Measurements from ENCODE around the gene GRIA4.
A peak's percentile ranks its signal among the peaks of the same experiment; 100 is the strongest.

The GRIA4 gene

DNA sequence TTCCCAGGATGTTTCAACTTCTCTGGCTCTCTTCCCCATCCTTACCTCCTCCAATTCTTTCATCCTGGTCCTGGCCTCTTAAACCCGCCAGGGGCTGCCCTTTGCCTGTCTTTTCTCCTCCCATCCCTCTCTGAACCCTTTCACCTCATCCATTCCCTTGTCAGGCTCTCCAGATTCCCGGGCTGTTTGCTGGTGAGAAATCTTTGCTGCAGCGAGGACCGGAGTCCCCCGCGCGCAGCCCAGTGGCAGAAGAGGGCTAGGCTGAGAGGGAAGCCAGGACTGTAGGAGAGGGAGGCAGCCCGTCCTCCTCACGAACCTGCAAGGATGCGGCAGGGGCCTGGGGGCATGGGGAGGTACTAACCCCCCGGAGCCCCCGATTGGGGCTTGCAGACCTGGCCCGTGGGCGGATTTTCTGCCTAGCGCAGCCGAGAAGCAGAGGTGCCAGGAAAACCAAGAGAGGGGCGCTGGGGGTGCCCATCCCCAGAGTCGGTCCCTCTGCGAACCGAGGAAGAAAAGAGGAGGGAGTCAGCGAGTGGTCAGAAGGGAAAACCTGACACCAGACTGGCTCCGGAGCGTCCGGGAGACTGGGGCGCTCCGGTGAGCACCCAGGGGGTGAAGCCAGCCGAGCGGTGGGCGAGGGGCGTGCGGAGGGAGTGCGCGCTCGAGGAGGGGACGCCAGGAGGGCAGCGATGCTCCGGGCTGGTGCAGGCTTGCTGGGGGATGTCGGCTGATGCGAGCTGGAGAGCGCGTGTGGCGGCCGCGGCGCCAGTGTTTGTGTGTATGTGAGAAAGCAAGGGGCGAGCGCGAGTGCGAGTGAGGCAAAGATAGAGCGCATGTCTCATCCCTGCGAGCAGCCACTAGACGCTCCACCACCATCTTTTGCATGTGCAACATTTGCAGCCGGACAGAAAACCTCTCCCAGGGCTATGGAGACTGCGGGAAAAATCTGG, at the start of gene GRIA4:
Gene GRIA4, plus strand, starts transcription at position 242 of the 950 bp plus-strand sequence. CDS start 925 bp downstream, outside the sequence.
- no peaks in the 10 kb centered on the region for H3K9me3 ChIP-seq (ENCODE audit: control insufficient read depth in 1 of 2, low read length in 2 of 2)
- peak within 1 kb of the TSS; percentile 45 to 68 for H3K4me3 ChIP-seq (ENCODE audit: low read depth in 1 of 2, low read length in 2 of 2)
- no peak within 1 kb of the TSS for H3K27ac ChIP-seq (ENCODE audit: low read length)
- H3K27me3 ChIP-seq (ENCODE audit: low read depth, low read length): peaks cover 13% of the 10 kb centered on the region
- no peaks in the 10 kb centered on the region for H3K36me3 ChIP-seq (ENCODE audit: control insufficient read depth in 1 of 2, insufficient read depth in 2 of 2, low read length in 2 of 2)
- peaks cover 0 to 17% of the 10 kb centered on the region in 2 donors for H3K4me1 ChIP-seq (ENCODE audit: control insufficient read depth in 1 of 2, insufficient read depth in 2 of 2, low read length in 2 of 2)

DNA sequence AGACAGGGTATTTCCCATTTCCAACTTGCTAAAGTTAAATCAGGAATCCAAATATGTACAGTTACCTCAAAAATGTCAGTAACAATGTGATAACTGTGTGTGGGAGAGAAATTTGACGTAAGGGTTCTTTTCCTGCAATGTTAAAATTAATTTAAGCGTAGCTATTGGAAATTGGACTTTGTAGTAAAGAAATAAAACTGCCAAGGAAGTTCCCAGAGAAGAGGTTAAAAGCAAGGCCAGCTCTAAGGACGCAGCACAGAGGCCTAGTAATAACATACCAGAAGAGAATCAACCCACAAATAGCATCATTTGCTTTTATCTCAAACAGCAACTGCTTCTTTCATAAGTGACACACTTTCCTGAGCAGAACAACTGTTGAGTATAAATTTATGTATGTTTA, 36.8 kb upstream of the GRIA4 start:
- H3K4me3 ChIP-seq (ENCODE audit: low read depth in 1 of 2, low read length in 2 of 2): no peak overlapping the region
- H3K27ac ChIP-seq (ENCODE audit: low read length): no peak overlapping the region
- H3K4me1 ChIP-seq (ENCODE audit: control insufficient read depth in 1 of 2, insufficient read depth in 2 of 2, low read length in 2 of 2): no peaks in the 10 kb centered on the region
- no peaks in the 10 kb centered on the region for H3K36me3 ChIP-seq (ENCODE audit: control insufficient read depth in 1 of 2, insufficient read depth in 2 of 2, low read length in 2 of 2)
- H3K27me3 ChIP-seq (ENCODE audit: low read depth, low read length): no peaks in the 10 kb centered on the region
- no peaks in the 10 kb centered on the region for H3K9me3 ChIP-seq (ENCODE audit: control insufficient read depth in 1 of 2, low read length in 2 of 2)

DNA sequence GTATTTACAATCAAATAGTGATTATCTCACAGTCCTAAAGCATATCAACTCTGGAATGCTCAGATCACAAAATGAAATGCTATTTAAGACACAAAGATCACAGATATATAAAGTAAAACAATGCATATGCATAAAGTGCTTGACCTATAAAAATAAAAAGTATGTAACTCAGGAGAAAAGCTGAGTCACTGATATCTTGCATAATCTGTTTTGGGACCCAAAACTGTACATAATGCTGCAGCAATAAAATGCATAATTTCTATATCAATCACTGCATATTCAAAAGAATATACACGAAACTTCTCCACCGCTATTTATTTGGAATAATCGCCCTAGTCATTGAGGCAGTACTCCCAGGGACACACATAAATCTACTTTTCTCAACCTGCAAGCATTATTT, 34.9 kb upstream of the GRIA4 start:
- no peaks in the 10 kb centered on the region for H3K27me3 ChIP-seq (ENCODE audit: low read depth, low read length)
- no peak overlapping the region for H3K27ac ChIP-seq (ENCODE audit: low read length)
- no peaks in the 10 kb centered on the region for H3K36me3 ChIP-seq (ENCODE audit: control insufficient read depth in 1 of 2, insufficient read depth in 2 of 2, low read length in 2 of 2)
- no peaks in the 10 kb centered on the region for H3K4me1 ChIP-seq (ENCODE audit: control insufficient read depth in 1 of 2, insufficient read depth in 2 of 2, low read length in 2 of 2)
- no peaks in the 10 kb centered on the region for H3K9me3 ChIP-seq (ENCODE audit: control insufficient read depth in 1 of 2, low read length in 2 of 2)
- H3K4me3 ChIP-seq (ENCODE audit: low read depth in 1 of 2, low read length in 2 of 2): no peak overlapping the region

DNA sequence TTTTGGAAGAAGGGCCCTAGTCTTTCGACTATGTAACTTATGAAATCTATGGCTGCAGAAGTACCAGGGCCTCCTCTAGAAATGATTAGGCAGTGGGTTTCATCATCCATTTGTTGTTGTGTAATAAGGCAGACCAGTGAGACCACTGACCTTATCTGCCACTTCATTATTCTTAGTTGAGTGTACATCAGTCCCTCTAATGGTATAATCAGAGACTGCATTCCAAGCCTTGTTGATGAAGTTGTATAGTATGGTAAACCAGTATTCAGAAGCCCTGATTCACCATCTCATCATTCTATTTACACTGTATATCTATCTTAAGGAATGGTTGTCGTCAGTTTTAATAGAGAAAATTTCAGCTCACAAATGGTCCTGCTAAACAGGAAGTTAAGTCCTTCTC, 32.2 kb upstream of the GRIA4 start:
- no peaks in the 10 kb centered on the region for H3K9me3 ChIP-seq (ENCODE audit: control insufficient read depth in 1 of 2, low read length in 2 of 2)
- H3K4me1 ChIP-seq (ENCODE audit: control insufficient read depth in 1 of 2, insufficient read depth in 2 of 2, low read length in 2 of 2): no peaks in the 10 kb centered on the region
- H3K27me3 ChIP-seq (ENCODE audit: low read depth, low read length): no peaks in the 10 kb centered on the region

DNA sequence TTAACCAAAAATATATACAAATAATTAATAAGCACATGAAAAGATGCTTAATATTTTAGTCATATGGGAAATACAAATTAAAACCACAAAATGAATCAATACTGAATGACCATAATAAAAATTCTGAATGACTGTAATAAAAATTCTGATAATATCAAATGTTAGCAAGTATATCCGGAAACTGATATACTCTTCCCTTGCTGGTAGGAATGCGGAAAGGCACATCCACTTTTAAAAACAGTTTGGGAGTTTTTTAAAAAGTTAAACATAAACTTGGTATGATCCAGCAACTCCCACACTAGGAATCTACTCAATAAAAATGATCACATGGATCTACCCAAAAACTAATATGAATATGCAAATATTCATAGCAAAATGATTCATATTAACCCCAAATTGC, 30.8 kb upstream of the GRIA4 start:
- Histone ChIP-seq H3K9me3 (ENCODE audit: control insufficient read depth in 1 of 2, low read length in 2 of 2) (no peaks in the 10 kb centered on the region), H3K4me1 (ENCODE audit: control insufficient read depth in 1 of 2, insufficient read depth in 2 of 2, low read length in 2 of 2) (no peaks in the 10 kb centered on the region), H3K4me3 (ENCODE audit: low read depth in 1 of 2, low read length in 2 of 2) (no peak overlapping the region), H3K27ac (ENCODE audit: low read length) (no peak overlapping the region), H3K36me3 (ENCODE audit: control insufficient read depth in 1 of 2, insufficient read depth in 2 of 2, low read length in 2 of 2) (no peaks in the 10 kb centered on the region), H3K27me3 (ENCODE audit: low read depth, low read length) (no peaks in the 10 kb centered on the region)

More for the DNA sequence above, 32.2 kb upstream of the GRIA4 start:
- Histone ChIP-seq H3K36me3 (ENCODE audit: control insufficient read depth in 1 of 2, insufficient read depth in 2 of 2, low read length in 2 of 2) (no peaks in the 10 kb centered on the region), H3K4me3 (ENCODE audit: low read depth in 1 of 2, low read length in 2 of 2) (no peak overlapping the region), H3K27ac (ENCODE audit: low read length) (no peak overlapping the region)

DNA sequence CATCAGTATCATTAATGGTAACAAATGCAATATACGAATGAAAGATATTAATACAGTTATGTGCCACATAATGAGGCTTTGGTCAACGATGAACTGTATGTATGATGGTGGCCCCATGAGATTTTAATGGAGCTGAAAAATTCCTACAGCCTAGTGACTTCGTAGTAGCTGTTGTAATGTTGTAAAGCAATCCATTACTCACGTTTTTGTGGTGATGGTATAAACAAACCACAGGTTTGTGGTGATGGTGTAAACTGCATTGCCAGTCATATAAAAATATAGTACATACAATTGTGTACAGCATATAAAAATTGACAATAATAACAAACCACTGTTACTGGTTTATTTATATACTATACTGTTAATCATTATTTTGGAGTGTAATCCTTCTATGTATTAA, 27.4 kb upstream of the GRIA4 start:
- Histone ChIP-seq H3K4me1 (ENCODE audit: control insufficient read depth in 1 of 2, insufficient read depth in 2 of 2, low read length in 2 of 2) (no peaks in the 10 kb centered on the region), H3K36me3 (ENCODE audit: control insufficient read depth in 1 of 2, insufficient read depth in 2 of 2, low read length in 2 of 2) (no peaks in the 10 kb centered on the region), H3K27me3 (ENCODE audit: low read depth, low read length) (no peaks in the 10 kb centered on the region), H3K4me3 (ENCODE audit: low read depth in 1 of 2, low read length in 2 of 2) (no peak overlapping the region), H3K27ac (ENCODE audit: low read length) (no peak overlapping the region), H3K9me3 (ENCODE audit: control insufficient read depth in 1 of 2, low read length in 2 of 2) (no peaks in the 10 kb centered on the region)

DNA sequence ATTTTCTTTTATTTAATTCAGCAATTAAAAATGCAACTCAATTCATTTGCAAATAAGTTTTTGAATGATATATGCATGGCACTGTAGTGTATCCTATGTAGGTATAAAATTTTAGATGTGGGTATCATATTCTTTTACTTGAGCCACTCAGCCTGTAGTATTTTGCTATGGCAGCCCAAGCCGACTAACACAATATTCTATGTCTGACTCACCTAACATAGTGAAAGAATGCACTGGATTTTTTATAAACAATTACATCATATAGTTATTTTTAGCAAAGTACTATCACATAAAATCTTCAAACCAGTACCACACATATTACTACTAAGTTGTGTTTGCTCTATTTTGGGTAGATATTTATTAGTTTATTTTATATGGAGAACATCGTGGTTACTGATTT, 21.9 kb upstream of the GRIA4 start:
- Histone ChIP-seq H3K36me3 (ENCODE audit: control insufficient read depth in 1 of 2, insufficient read depth in 2 of 2, low read length in 2 of 2) (no peaks in the 10 kb centered on the region), H3K4me1 (ENCODE audit: control insufficient read depth in 1 of 2, insufficient read depth in 2 of 2, low read length in 2 of 2) (no peaks in the 10 kb centered on the region), H3K27ac (ENCODE audit: low read length) (no peak overlapping the region), H3K4me3 (ENCODE audit: low read depth in 1 of 2, low read length in 2 of 2) (no peak overlapping the region), H3K27me3 (ENCODE audit: low read depth, low read length) (no peaks in the 10 kb centered on the region), H3K9me3 (ENCODE audit: control insufficient read depth in 1 of 2, low read length in 2 of 2) (no peaks in the 10 kb centered on the region)

DNA sequence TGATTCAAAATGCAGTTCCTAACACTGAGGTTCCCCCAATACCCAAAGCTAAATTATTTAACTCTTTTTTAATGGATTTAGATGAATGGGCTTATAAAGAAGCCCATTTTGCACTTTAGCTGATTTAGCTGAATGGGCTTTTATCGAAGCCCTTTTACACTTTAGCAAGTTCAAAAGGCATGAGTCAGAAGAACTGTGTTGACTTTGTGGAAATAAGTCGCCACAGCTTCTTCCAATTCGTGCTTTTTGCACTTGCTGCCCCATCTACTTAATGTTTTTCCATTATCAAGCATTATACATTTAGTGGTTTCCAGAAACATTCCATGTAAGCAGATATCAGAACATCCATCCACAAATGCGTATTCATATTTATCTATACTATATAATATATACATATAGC, 20.5 kb upstream of the GRIA4 start:
- no peaks in the 10 kb centered on the region for H3K9me3 ChIP-seq (ENCODE audit: control insufficient read depth in 1 of 2, low read length in 2 of 2)
- H3K4me3 ChIP-seq (ENCODE audit: low read depth in 1 of 2, low read length in 2 of 2): no peak overlapping the region
- no peak overlapping the region for H3K27ac ChIP-seq (ENCODE audit: low read length)
- no peaks in the 10 kb centered on the region for H3K4me1 ChIP-seq (ENCODE audit: control insufficient read depth in 1 of 2, insufficient read depth in 2 of 2, low read length in 2 of 2)
- no peaks in the 10 kb centered on the region for H3K36me3 ChIP-seq (ENCODE audit: control insufficient read depth in 1 of 2, insufficient read depth in 2 of 2, low read length in 2 of 2)
- no peaks in the 10 kb centered on the region for H3K27me3 ChIP-seq (ENCODE audit: low read depth, low read length)

DNA sequence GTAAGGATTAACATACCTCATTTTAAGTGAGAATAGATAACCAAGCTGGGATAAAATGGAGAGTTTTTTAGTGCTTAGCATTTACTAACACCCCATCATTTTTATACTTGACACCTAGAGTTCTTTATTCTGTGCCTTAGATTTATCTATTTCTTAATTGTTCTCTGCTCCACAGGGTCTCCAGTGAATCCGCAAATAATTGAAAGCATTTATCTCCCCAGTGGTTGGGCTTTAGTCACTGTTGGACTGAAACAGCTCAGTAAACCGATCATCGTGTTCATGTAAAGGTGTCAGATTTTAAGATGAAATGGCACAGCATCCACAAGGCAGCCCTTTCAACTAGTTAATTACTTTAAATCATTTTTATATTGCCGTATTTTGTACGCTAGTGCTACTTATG, 17.8 kb upstream of the GRIA4 start:
- Histone ChIP-seq H3K27me3 (ENCODE audit: low read depth, low read length) (no peaks in the 10 kb centered on the region), H3K36me3 (ENCODE audit: control insufficient read depth in 1 of 2, insufficient read depth in 2 of 2, low read length in 2 of 2) (no peaks in the 10 kb centered on the region), H3K9me3 (ENCODE audit: control insufficient read depth in 1 of 2, low read length in 2 of 2) (no peaks in the 10 kb centered on the region), H3K27ac (ENCODE audit: low read length) (no peak overlapping the region), H3K4me3 (ENCODE audit: low read depth in 1 of 2, low read length in 2 of 2) (no peak overlapping the region), H3K4me1 (ENCODE audit: control insufficient read depth in 1 of 2, insufficient read depth in 2 of 2, low read length in 2 of 2) (no peaks in the 10 kb centered on the region)

DNA sequence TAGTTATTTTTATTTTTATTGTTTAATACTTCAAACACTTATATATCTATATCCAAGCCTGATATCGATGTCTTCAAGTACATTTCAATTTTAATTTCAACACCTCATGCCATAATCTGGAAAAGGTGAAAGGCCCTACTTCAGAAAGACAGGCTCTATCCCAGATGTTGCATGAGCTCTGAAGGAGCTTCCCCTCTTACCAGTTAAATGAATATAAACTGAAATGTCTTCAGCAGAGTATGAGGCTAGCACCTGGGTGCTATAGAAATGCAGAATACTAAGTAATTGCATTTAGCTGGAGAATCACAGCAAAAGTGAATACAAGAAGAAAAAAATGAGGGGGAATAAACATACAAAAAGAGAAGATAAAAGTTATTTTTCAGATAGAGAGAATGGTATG, 11.5 kb upstream of the GRIA4 start:
- H3K4me3 ChIP-seq (ENCODE audit: low read depth in 1 of 2, low read length in 2 of 2): no peak overlapping the region
- H3K27me3 ChIP-seq (ENCODE audit: low read depth, low read length): no peaks in the 10 kb centered on the region
- no peak overlapping the region for H3K27ac ChIP-seq (ENCODE audit: low read length)
- H3K9me3 ChIP-seq (ENCODE audit: control insufficient read depth in 1 of 2, low read length in 2 of 2): no peaks in the 10 kb centered on the region
- H3K4me1 ChIP-seq (ENCODE audit: control insufficient read depth in 1 of 2, insufficient read depth in 2 of 2, low read length in 2 of 2): no peaks in the 10 kb centered on the region
- H3K36me3 ChIP-seq (ENCODE audit: control insufficient read depth in 1 of 2, insufficient read depth in 2 of 2, low read length in 2 of 2): no peaks in the 10 kb centered on the region

DNA sequence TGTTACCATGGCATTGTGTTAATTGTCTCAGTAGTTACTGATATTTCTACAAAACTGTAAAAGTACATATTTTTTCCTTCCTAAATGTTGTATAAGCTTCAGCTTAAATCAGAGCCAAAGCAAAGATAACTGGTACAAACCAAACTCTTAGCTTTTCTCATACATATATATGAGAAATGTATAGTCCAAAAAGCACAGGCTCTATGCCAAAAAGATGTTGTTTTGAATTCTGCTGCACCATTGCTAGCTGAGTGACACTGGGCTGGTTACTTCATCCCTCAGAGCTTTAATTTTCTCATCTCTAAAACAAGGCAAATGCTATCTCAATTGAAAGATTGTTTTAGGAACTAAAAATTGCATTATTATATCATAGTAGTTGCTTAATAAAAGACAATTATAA, 6.7 kb upstream of the GRIA4 start:
- no peak overlapping the region for H3K4me3 ChIP-seq (ENCODE audit: low read depth in 1 of 2, low read length in 2 of 2)

DNA sequence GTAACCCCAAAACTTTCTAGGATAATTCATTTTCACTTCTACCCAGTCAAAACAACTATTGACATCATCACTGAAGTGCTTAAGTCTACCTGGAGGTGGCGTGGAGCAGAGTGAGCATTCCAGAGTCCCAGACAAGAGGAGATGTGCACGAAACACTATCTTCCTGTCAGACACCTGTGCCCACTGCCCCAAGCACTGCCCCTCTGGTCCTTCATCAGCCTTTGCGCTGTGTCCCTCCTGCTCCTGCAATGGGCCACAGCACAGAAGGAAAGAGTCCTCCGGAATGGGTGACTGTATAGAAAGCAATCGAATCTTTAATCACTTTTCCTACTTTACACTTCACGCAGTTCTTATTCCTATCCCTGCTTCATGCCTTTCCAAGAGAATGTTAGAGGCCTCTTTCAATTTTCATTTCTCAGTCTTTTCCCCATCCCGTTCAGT, 512 bp upstream of the GRIA4 start:
- H3K27me3 ChIP-seq (ENCODE audit: low read depth, low read length): peaks cover 13% of the 10 kb centered on the region
- H3K27ac ChIP-seq (ENCODE audit: low read length): no peak overlapping the region
- H3K4me1 ChIP-seq (ENCODE audit: control insufficient read depth in 1 of 2, insufficient read depth in 2 of 2, low read length in 2 of 2): peaks cover 0 to 17% of the 10 kb centered on the region in 2 donors
- no peaks in the 10 kb centered on the region for H3K9me3 ChIP-seq (ENCODE audit: control insufficient read depth in 1 of 2, low read length in 2 of 2)
- H3K4me3 ChIP-seq (ENCODE audit: low read depth in 1 of 2, low read length in 2 of 2): peak overlapping the region in 1 of 2 donors; percentile 68
- no peaks in the 10 kb centered on the region for H3K36me3 ChIP-seq (ENCODE audit: control insufficient read depth in 1 of 2, insufficient read depth in 2 of 2, low read length in 2 of 2)

More for the DNA sequence above, 6.7 kb upstream of the GRIA4 start:
- Histone ChIP-seq H3K36me3 (ENCODE audit: control insufficient read depth in 1 of 2, insufficient read depth in 2 of 2, low read length in 2 of 2) (no peaks in the 10 kb centered on the region), H3K4me1 (ENCODE audit: control insufficient read depth in 1 of 2, insufficient read depth in 2 of 2, low read length in 2 of 2) (no peaks in the 10 kb centered on the region), H3K27me3 (ENCODE audit: low read depth, low read length) (no peaks in the 10 kb centered on the region), H3K9me3 (ENCODE audit: control insufficient read depth in 1 of 2, low read length in 2 of 2) (no peaks in the 10 kb centered on the region), H3K27ac (ENCODE audit: low read length) (no peak overlapping the region)
